ENCODE results near the gene GARIN5A.

Gene GARIN5A

DNA sequence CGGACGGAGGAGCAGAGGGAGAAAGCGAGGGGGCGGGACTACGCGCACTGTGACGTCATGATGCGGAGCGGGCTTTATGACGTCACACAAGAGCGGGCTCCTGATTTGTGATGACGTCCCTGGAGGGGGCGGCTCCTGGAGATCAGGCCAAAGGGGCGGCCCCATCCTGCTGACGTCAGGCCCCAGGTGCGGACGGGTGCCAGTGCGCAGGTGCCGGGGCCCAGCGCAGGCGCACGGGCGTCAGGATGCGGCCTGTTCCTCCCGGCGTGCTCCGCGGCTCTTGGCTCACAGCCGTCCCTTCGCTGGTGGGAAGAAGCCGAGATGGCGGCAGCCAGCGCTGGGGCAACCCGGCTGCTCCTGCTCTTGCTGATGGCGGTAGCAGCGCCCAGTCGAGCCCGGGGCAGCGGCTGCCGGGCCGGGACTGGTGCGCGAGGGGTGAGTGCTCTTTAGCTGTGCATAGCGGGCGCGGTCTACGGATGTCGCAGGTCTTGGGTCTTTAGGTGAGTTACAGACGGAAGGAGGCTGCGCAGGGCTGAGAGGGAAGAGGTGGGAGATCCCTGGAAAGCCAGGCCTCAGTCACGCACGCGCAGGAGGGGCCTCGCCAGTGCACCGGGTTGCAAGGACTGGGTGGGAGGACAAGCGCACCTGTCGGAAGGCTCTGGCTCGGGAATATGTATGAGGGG is at the start of gene GARIN5A, which contains the start of gene EMC10:
Gene GARIN5A (minus strand): TSS at position 625 of the 683 bp plus-strand sequence. CDS start 460 bp downstream, at position 165.
Gene EMC10 (plus strand): TSS at position 284 of the 683 bp plus-strand sequence. CDS start 38 bp downstream, at position 322.
- Histone ChIP-seq H3K4me3 (peak within 1 kb of the TSS; percentile 53 to 92 (median 72)), H3K27ac (peak within 1 kb of the TSS; percentile 35 to 92 (median 81))

DNA sequence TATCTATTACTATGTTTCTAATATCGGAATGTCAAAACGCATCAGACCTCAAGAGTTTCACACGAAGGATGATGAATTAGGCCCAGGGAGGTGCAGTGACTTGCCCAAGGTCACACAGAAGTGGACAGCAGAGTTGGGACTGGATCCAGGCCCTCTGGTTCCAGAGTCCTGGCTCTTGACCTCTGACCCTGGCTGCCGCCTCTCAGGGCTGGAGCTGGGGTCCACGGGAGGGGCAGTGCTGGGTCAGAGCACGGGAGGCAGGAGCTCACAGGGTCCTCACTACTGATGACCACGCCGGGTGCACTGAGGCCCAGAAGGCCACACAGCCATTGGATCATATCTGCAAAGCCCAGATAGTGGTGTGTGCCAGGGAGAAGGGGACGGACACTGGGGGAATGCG is 46.2 kb upstream of the GARIN5A start:
- Histone ChIP-seq H3K4me3 (no peak overlapping the region), H3K27ac (no peak overlapping the region)

GRCh38 chr19:50520822-50521465 is 44.3 kb upstream of the GARIN5A start:
- no peak overlapping the region for H3K27ac ChIP-seq
- no peak overlapping the region for H3K4me3 ChIP-seq

DNA sequence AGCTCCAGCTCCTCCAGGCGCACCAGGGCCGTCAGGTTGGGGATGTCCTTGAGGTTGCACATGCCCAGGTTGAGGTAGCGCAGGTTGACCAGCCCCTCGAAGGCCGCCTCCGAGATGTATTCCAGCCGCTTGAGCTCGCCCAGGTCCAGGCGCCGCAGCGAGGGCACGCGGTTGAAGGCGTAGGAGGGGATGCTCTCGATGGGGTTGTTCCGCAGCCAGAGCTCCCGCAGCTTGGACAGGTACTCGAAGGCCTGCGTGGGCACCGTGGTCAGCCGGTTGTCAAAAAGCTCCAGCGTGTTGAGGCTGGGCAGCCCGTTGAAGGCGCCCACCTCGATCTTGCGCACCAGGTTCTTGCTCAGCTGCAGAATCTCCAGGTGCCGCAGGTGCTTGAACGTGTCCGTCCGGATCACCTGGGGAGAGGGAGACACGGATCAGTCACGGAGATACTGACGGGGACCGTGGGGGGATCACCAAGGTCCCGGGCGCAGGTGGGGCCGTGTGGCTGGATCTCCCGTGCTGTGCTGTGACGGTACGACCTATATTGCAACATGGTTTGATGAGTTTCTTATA is 42.4 kb upstream of the GARIN5A start:
- Histone ChIP-seq H3K27ac (no peak overlapping the region), H3K4me3 (no peak overlapping the region)

DNA sequence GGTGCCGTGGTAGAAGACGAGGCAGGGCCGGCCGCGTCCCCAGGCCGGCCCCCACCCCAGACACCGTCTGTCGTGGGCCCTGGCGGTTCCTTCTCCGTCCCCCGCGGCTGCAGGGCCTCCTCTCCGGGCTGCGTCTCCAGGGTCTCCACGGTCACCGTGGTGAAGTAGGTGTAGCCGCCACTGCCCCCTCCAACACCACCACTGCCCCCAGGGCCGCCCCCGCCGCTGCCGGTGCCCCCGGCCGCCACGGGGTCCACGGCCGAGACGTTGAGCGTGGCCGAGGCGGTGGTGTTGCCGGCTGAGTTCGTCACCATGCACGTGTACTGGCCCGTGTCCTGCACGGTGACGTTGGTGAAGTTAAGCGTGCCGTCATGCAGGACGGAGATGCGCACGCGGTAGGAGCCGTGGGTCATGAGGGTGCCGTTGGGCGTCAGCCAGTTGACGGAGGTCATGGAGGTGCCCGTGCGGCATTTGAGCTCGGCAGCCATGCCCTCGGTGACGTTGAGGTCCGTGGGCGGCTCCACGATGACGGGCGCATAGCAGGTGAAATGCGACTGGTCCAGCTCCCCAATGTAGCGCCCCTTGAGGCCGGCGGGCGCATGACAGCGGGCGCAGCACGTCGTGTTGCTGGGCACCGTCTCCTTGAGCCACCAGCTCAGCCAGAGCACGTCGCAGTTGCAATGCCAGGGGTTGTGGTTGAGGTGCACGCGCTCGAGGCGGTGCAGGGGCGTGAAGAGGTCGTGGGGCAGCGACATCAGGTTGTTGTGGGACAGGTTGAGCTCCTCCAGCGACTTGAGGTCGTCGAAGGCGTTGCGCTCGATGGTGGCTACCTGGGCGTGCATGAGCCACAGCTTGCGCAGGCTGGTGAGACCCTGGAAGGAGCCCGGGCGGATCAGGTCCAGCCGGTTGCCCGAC is 41.7 kb upstream of the GARIN5A start:
- H3K27ac ChIP-seq: no peak overlapping the region
- no peak overlapping the region for H3K4me3 ChIP-seq

- H3K27ac ChIP-seq: no peak overlapping the region
Measured at GRCh38 chr19:50517704-50518075, 41.0 kb upstream of the GARIN5A start.

DNA sequence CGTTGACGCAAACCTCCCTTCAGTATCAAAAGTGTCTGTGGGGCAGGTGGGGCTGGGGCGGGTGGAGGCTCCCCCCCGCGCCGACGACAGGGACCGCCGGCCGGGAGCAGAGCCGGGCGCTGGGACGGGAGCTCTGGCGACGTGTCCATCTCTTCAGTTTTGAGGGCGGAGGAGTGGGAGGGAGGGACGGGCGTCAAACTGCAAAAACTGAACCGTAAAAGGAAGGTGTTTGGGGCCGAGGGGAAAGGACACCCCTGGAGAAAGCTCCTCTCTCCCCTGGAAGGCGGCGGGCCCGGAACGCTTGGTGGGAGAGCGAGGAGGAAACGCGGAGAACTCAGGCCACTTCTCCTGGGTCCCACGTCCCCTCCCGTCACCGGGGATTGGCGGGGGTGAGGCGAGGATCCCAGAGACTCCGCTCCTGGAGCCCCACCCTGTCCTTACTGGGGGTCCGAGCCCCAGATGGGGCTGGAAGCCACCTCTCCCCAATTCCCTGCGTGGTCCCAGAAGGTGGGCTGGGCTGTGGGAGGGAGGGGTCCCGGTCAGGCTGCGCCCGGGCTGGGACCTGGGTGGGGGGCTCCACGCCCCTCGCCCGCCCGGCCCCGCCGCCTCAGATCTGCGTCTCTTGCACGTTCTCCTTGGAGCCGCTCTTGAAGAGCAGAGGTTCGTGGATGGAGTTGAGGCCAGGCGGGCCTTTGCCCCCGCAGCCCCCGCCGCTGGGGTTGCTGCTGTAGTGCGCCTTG is 40.5 kb upstream of the GARIN5A start:
- Histone ChIP-seq H3K4me3 (no peak overlapping the region), H3K27ac (no peak overlapping the region)

More at GRCh38 chr19:50517704-50518075, 41.0 kb upstream of the GARIN5A start:
- H3K4me3 ChIP-seq: no peak overlapping the region

DNA sequence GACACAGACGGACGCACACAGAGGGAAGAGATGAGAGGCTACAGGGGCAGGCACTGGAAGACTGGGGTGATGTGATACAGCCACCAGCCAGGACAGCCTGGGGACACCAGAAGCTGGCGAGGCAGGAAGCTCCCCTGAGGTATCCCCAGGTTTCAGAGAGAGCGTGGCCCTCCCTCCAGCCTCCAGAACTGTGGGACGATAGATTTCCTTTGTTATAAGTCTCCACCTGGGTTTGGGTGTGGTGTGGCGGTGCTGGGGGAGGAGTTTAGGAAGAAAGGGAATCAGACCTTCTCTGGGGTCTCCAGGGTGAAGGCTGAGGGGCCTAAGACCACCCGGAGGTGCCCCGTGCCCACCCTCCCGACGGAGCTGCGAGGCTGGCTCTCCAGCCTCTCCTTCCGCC is 39.8 kb upstream of the GARIN5A start:
- H3K4me3 ChIP-seq: no peak overlapping the region
- H3K27ac ChIP-seq: no peak overlapping the region

GRCh38 chr19:50515168-50515561 is 38.5 kb upstream of the GARIN5A start:
- Histone ChIP-seq H3K27ac (no peak overlapping the region), H3K4me3 (no peak overlapping the region)

DNA sequence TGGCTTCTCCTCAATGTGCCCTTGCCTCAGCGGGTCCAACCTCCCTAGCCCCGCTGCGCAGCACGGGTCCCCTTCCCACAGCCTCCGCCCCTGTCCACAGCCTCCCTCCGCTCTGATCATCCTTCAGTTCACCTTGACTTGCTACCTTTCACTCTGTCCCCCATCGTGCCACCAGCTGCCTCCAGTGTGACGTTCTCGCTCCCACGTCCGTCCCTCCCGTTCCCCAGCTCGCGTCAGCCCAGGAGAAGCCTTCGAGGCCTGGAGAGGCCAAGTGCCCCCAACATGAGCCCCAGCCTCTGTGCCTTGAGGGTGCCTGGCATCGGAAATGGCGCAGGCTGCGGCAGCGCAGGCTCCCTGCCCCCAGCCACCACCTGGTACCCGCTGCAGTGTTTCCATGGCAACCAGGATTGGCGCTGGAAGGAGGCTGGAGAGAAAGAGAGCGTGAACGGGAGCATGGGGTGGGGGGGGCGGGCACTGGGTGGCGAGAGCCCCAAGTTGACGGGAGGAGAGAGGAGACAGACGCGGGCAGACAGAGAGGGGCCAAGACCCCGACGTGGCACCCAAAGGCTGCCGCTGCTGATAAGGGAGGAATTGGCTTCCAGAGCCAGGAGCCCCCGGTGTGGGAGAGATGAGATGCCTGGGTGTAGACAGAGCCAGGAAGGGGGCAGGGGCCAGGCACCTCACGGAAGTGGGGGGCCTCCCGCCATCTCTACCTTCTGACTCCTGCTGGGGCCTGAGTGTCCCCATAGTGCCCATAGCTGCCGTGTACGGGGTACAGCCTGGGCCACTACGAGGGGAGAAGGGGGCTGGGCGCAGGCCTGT is 37.9 kb upstream of the GARIN5A start:
- H3K27ac ChIP-seq: no peak overlapping the region
- H3K4me3 ChIP-seq: no peak overlapping the region

DNA sequence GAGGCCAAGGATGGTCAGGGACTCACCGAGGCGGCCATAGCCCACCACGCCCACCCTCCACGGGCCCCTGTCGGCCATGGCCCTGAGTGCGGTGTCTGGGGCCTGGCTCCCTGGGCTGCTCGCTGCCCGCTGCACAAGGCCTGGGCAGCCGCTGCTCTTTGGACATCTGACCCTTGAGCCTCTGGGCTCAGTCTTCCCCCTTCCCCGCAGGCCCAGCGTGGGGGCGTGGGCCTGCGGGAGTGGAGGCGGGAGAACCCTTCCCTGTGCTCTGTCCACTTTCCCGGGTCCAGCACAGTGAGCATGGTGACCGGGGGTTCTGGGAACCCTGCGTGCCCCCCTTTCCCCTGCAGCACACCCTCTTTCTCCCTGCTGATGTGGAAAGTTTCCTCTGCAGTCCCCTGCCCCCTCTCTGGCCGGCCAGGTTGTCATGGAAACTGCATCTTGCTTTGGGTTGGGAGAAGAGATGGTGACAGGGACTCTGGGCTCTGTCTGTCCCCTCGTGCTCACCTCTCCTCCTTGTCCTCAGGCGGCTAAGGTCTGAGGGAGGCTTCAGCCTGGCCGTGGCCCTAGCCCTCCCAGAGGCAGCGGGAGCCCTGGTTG is 37.2 kb upstream of the GARIN5A start, which contains the start of gene ASPDH:
Gene ASPDH (minus strand): TSS at position 168 of the 600 bp plus-strand sequence. CDS start 90 bp downstream, at position 78.
- H3K4me3 ChIP-seq: no peak within 1 kb of the TSS
- H3K27ac ChIP-seq: no peak within 1 kb of the TSS

GRCh38 chr19:50512999-50513745 is 36.5 kb upstream of the GARIN5A start:
- no peak overlapping the region for H3K27ac ChIP-seq

DNA sequence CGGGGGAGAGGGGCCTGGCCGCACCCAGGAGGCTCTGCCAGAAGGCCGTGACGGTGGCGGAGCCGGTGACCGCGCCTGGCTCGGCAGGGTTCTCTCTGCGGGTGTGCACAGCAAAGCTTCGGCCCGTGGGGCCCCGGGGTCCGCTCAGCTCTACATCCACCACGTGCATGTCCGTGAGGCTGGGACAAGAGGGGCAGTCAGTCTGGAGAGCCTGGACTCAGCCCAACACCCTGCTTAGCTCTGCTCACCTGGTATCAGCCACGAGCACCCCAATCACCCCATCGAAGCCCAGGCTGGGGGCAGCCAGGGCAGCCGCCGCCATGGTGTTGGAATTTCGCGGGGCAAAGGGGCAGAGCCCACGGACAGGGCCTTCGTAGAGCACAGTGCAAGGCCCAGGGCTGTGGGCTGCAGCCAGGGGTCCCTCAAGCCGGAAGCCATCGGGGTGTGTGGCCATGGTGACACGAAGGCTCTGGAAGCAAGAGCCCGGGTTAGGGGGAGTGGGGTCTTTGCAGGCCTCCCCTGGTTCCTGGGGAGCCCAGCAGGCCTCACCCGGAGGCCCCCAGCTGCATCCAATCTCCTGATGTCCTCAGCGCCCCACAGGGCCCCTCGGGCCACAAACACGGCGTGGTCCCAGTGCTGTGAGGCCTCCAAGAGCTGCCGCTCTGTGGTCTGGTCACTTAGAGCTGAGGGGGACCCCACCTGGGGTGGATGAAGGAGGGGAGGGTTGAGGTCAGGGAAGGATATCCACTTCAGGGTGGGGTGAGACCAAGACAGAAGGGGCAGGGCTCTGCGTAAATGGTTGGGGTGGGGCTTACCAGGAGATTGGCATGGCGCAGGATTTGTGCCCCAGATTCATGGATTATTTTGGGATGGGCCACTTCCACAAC is 35.7 kb upstream of the GARIN5A start:
- Histone ChIP-seq H3K27ac (peak overlapping the region in 4 of 21 experiments; percentile 81 to 88 (median 84)), H3K4me3 (peak overlapping the region in 3 of 7 experiments; percentile 46 to 75 (median 64))

More at GRCh38 chr19:50512999-50513745, 36.5 kb upstream of the GARIN5A start:
- no peak overlapping the region for H3K4me3 ChIP-seq

DNA sequence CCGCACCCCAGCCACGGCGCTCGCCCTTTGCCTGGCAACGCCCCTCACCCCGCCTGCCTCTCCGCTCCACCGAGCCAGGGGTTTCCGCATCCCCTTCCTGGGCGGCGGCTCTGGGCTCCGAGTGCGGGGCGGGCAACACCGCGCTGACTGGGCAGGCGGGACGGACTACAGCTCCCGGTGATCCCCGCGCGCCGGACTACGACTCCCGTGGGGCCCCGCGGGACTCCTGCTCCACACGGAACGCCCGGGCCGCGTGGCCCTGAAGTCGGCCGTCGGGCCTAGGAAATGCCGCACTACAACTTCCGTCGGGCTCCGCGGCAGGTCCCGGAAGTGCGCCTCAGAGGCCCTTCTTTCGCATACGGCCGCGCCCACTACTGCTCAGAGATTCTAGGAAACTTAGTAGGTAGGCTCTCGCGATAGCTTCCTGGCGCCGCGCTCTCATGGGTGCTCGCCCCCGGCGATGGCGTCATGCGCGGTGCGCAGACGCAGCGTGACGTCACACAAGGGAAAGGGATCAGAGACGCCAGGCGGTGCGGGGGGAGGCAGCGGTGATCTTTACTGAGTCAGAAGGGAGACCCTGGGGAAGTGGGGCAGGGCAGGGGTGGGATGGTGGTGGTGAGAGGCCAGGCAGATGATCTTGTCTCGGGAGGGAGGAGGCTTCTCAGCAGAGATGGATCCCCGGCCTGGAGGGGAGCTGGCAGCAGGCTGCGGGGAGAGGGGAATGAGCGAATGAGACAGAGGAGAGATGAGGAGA is 34.6 kb upstream of the GARIN5A start, which contains the start of gene JOSD2:
Gene JOSD2 (minus strand): TSS at position 123 of the 754 bp plus-strand sequence. CDS start 760 bp downstream, outside the sequence.
- peak within 1 kb of the TSS; percentile 10 to 89 (median 82) for H3K27ac ChIP-seq

DNA sequence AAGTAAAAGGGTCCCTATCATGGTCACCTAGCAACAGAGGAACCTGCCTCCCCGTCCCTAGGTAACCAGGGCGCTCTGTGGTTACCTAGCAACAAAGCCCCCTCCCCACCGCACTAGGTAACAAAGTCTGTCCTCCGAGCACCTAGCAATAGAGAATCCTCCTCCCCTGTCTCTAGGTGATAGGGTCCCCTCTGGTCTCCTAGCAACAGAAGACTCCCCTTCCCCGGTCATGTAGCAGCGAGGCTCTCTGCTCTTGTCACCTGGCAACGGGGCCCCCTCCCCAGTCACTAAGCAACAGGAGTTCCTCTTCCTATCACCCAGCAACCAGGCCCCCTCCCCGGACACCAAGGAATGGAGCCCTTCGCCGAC is 34.0 kb upstream of the GARIN5A start:
- Histone ChIP-seq H3K4me3 (peak overlapping the region; percentile 46 to 81 (median 67)), H3K27ac (peak overlapping the region in 20 of 21 experiments; percentile 60 to 89 (median 82))

More for the DNA sequence above, 34.6 kb upstream of the GARIN5A start, which contains the start of gene JOSD2:
- H3K4me3 ChIP-seq: peak within 1 kb of the TSS; percentile 46 to 81 (median 67)
